Ovary (tissue), 9 donors: ENCODE results near the gene NMT2. TPM values are rescaled to one million over a fixed set of nuclear protein-coding genes. Genes with fewer than 3 reads are reported as not detected.

ENCODE experiments used
- DNase-seq, 5 donors: peaks; one replicate each; pipeline ENCODE4 v3.0.0-alpha.2; 2019 to 2020
- H3K27ac ChIP-seq, 2 donors: fragments of 200-600 bp; one replicate each; pipeline versions ENCODE4 v1.5.1 to v1.8.0; 2019 to 2022
- H3K27me3 ChIP-seq: fragments of 200-600 bp; one replicate; pipeline ENCODE4 v1.8.0; 2022
- H3K36me3 ChIP-seq: fragments of 200-600 bp; sonication (generic); one replicate; pipeline ENCODE4 v1.5.1; 2019
- H3K4me1 ChIP-seq: one replicate; pipeline ENCODE4 v1.8.1; 2013; ENCODE audit warnings: mild to moderate bottlenecking, moderate library complexity; ENCODE audit not compliant: insufficient read depth
- H3K4me3 ChIP-seq: fragments of 200-600 bp; sonication (generic); one replicate; pipeline ENCODE4 v1.5.1; 2017
- H3K9me3 ChIP-seq, 2 donors: fragments of 200-600 bp in 1 of 2; sonication (generic) in 1 of 2; one replicate each; pipeline versions ENCODE4 v1.5.1 to v1.8.1; 2013 to 2019; ENCODE audit warnings: mild to moderate bottlenecking in 1 of 2, moderate library complexity in 1 of 2
- EP300 ChIP-seq: sonication (generic); formaldehyde crosslinking; IDR thresholded peaks from one replicate; pipeline ENCODE4 v1.6.1; 2017; ENCODE audit warnings: antibody characterized with exemption
- POLR2A ChIP-seq: fragments of 450-650 bp; IDR thresholded peaks from one replicate; pipeline ENCODE4 v1.6.1; 2017; ENCODE audit warnings: antibody characterized with exemption, mild to moderate bottlenecking, moderate library complexity
- WGBS, 3 donors: extraction: QIAGEN DNeasy Blood & Tissue Kit in 1 of 3; methylation state at CpG; one replicate each; pipeline versions ENCODE4 v1.1.5 to v1.1.7; 2013 to 2017; 5-methylcytosine and 5-hydroxymethylcytosine counted together
- intact Hi-C, 4 donors: fragments of 100-400 bp; cut with DNase I; formaldehyde crosslinking; loops; one replicate each; pipeline versions ENCODE4 v1.11.0 to v1.15.1; 2022 to 2023
- polyA plus RNA-seq, 2 donors: library from polyadenylated mRNA; stranded (reverse); fragments of 200-250 nt in 1 of 2; fragments of 350-450 nt in 1 of 2; fragmentation: Illumina TruSeq in 1 of 2; extraction: RNeasy Lipid Tissue Mini Kit (QIAGEN cat#74804) in 1 of 2; gene quantifications; one replicate each; pipeline ENCODE4 v1.2.3, GENCODE V29; 2013 to 2014
- total RNA-seq, 7 donors: library from RNA; depleted of rRNA in 2 of 7; stranded (reverse); fragments of >200 nt in 2 of 7; fragmentation: NEBNext Ultra II Directional in 3 of 7; extraction: Animal tissue kit (Norgen Biotek cat#: 25700) in 3 of 7; gene quantifications; one replicate each; pipeline versions ENCODE4 v1.1.0 to v1.2.4, GENCODE V29; 2016 to 2023
- TF ChIP-seq, protein P1 (sequence below), 3 donors: fragments of 450-650 bp in 2 of 3; fragments of 200-600 bp in 1 of 3; IDR thresholded peaks; one replicate each; pipeline versions ENCODE4 v1.5.1 to v1.8.0; 2016 to 2022; ENCODE audit warnings: antibody characterized with exemption in 3 of 3, mild to moderate bottlenecking in 1 of 3
- donor health status: DM: no; HTN: no; CAD: no; lungs with moderate emphysema.
- donor health status: DM: no; HTN: no; CAD: no.
- donor health status: Bipolar disorder and iron deficiency.
- donor health status: DM: yes; HTN: yes; CAD: no.
- donor health status: DM: no; HTN: no; CAD: no.
- donor health status: DM: yes; HTN: yes; CAD: no.

NMT2 gene
- total and polyA plus RNA-seq, 9 donors = 11.5 to 30.3 (median 25.8) TPM

DNA sequence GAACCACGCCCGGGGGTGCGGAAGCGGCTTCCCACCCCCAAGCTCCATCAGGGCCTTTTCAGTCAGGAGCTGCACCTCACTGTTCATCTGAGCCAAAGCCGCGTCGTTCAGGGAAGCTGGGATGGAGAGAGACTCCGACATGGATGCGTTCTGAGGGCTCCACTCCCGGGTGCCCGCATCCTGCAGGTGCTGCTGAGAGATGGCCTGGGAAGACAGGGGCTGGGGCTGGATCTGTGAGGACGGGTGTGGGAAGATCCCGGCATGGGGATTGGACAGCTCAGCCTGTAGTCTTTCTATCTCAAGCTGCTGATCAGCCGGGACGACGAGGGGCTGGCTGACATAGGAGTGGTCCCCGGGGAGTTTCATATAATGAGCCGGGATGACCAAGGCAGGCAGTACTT, 45.0 kb upstream of the NMT2 start:
- no peaks in the 10 kb centered on the region for H3K27me3 ChIP-seq
- H3K36me3 ChIP-seq = no peaks in the 10 kb centered on the region
- no peak for DNase-seq
- 92 to 96% (median 94%) methylated on average over 18 of the region's 18 CpGs for WGBS, 3 donors
- peaks cover 2% of the 10 kb centered on the region for H3K4me1 ChIP-seq
- intact Hi-C loops = loop anchor here in 3 of 4 donors (5.0 kb wide), 1 partner anchor 159 kb away; the partner anchor contains the start of gene FAM171A1 (in 3 of the 3)
- no peaks in the 10 kb centered on the region for H3K9me3 ChIP-seq
- H3K4me3 ChIP-seq = no peak overlapping the region
- no peak overlapping the region for H3K27ac ChIP-seq
- TF ChIP-seq, protein P1, sequence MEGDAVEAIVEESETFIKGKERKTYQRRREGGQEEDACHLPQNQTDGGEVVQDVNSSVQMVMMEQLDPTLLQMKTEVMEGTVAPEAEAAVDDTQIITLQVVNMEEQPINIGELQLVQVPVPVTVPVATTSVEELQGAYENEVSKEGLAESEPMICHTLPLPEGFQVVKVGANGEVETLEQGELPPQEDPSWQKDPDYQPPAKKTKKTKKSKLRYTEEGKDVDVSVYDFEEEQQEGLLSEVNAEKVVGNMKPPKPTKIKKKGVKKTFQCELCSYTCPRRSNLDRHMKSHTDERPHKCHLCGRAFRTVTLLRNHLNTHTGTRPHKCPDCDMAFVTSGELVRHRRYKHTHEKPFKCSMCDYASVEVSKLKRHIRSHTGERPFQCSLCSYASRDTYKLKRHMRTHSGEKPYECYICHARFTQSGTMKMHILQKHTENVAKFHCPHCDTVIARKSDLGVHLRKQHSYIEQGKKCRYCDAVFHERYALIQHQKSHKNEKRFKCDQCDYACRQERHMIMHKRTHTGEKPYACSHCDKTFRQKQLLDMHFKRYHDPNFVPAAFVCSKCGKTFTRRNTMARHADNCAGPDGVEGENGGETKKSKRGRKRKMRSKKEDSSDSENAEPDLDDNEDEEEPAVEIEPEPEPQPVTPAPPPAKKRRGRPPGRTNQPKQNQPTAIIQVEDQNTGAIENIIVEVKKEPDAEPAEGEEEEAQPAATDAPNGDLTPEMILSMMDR (IDR thresholded peaks at IDR 0.05) = no peak
- TF ChIP-seq POLR2A = no peak
- TF ChIP-seq EP300 = no peak

DNA sequence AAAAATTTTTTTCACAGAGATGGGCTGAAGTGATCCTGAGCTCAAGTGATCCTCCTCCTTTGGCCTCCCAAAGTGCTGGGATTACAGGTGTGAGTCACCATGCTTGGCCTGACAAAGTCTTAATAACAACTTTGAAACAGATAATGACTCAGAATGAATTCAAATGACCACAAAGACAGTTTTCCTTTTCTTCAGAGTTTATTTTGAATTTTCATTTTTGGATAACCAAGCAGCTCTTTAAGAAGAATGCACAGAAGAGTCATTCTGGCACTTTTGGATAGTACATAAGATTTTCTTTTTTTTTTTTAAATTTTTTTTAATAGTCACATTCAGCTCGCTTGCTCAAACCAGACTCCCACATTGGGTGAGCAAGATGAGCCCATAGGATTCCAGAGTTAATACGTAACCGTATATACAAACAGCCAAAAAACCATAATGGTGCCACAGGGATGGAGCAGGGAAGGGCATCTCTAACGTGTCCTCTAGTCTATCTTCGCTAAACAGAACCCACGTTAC, 43.0 kb upstream of the NMT2 start:
- TF ChIP-seq EP300 = no peak
- TF ChIP-seq, protein P1 (IDR thresholded peaks at IDR 0.05) = no peak
- no peak for TF ChIP-seq POLR2A
- no peak overlapping the region for H3K4me3 ChIP-seq
- no peak for DNase-seq
- intact Hi-C loops = loop anchor here in 3 of 4 donors (5.0 kb wide), 1 partner anchor 161 kb away; the partner anchor contains the start of gene FAM171A1 (in 3 of the 3)
- no peaks in the 10 kb centered on the region for H3K27me3 ChIP-seq
- H3K4me1 ChIP-seq = peaks cover 2% of the 10 kb centered on the region
- H3K9me3 ChIP-seq = no peaks in the 10 kb centered on the region
- 65 to 86% (median 69%) methylated on average over 6 of the region's 6 CpGs for WGBS, 3 donors
- H3K27ac ChIP-seq = no peak overlapping the region
- no peaks in the 10 kb centered on the region for H3K36me3 ChIP-seq

DNA sequence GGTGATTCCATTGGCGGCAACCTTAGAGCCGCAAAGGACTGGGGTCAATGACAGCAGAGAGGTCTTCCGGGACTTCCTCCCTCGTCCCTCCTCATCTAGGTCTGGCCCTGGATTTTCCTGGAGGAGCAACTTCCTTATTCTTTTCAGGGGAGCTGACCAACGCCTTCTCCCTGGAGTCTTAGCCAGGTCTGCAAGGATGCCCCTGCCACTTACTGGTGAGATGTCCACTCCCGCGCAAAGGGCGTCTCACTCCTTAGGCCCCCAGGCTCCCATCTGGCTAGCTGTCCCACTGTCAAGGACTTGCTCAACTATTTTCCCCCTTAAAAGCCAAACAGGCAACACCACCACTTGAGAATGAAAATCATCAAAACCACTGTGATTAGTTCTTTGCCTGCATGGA, 42.0 kb upstream of the NMT2 start:
- intact Hi-C loops = loop anchor here in 3 of 4 donors (5.0 kb wide), 1 partner anchor 162 kb away; the partner anchor contains the start of gene FAM171A1 (in 3 of the 3)
- Histone ChIP-seq H3K36me3 (no peaks in the 10 kb centered on the region), H3K27me3 (no peaks in the 10 kb centered on the region), H3K4me1 (peaks cover 2% of the 10 kb centered on the region), H3K9me3 (no peaks in the 10 kb centered on the region), H3K4me3 (no peak overlapping the region), H3K27ac (no peak overlapping the region)
- WGBS, 3 donors = 92 to 95% (median 94%) methylated on average over 8 of the region's 8 CpGs
- no peak for DNase-seq
- TF ChIP-seq EP300 (no peak), POLR2A (no peak)
- TF ChIP-seq, protein P1 (IDR thresholded peaks at IDR 0.05) = no peak

DNA sequence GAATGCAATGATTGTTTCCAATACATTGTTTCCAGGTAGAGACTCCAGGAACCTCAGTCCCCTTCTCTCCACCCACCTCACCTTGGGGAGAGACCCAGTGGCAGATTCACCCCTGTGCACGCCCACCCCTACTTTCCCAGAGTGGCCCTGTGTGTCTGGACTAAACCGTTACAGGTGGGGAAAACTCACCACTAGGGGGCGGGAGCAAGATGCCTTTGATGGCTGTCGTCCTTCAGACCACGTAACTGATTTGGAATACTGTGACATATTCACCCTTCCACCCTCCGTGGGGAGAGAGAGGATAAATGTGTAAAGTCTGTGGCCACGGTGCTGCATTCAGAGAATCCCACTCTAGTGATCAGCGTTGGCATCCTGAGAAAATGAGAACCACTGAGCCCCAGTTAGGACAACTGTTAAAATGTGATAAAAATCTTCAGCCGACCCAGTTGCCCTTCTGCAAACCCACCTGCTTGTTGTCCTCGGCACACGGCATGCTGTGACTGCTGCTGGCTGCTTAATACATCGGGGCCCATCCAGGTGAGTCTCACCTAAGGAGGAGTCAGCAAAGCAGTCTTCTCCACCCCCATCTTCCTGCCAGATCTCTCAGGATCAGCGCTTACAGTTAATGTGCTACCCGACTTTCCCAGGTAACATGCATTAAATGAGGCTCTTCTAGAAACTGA, 41.5 kb upstream of the NMT2 start:
- no peak overlapping the region for H3K4me3 ChIP-seq
- peak; percentile 66 to 84 (median 75) for DNase-seq

More for the DNA sequence above, 41.5 kb upstream of the NMT2 start:
- 25 to 29% (median 29%) methylated on average over 14 of the region's 14 CpGs for WGBS, 3 donors
- H3K4me1 ChIP-seq = peaks cover 2% of the 10 kb centered on the region
- no peaks in the 10 kb centered on the region for H3K36me3 ChIP-seq
- H3K9me3 ChIP-seq = no peaks in the 10 kb centered on the region
- H3K27me3 ChIP-seq = no peaks in the 10 kb centered on the region
- H3K27ac ChIP-seq = no peak overlapping the region
- intact Hi-C loops = loop anchor here in 3 of 4 donors (5.0 kb wide), 1 partner anchor 162 kb away; the partner anchor contains the start of gene FAM171A1 (in 3 of the 3)
- TF ChIP-seq EP300 = no peak
- TF ChIP-seq, protein P1 (IDR thresholded peaks at IDR 0.05) = peak; percentile 47 to 62 (median 56)
